ACC112 (cell line): Measurements from ENCODE around the gene SLC5A6.
"Not testable (repeated sequence)": the region's sequence is repeated elsewhere in the genome, so short reads cannot be mapped to it uniquely, and the experiment has no call there.

Experiments used
- H2AFZ ChIP-seq: fragments of 200-600 bp; sonication (generic); one replicate; pipeline ENCODE4 v1.6.0; 2017; ENCODE audit warnings: antibody characterized with exemption, low read length; ENCODE audit not compliant: unreplicated experiment
- H3K27ac ChIP-seq: fragments of 200-600 bp; sonication (generic); 2 replicates; pipeline ENCODE4 v1.5.1; 2014; ENCODE audit warnings: low read depth, mild to moderate bottlenecking, antibody characterized with exemption, low read length, moderate library complexity
- H3K27me3 ChIP-seq: fragments of 200-600 bp; sonication (generic); 2 replicates; pipeline ENCODE4 v1.6.1; 2014; ENCODE audit warnings: mild to moderate bottlenecking, antibody characterized with exemption, low read length, moderate library complexity, mixed read lengths; ENCODE audit not compliant: insufficient read depth
- H3K36me3 ChIP-seq: fragments of 200-600 bp; sonication (generic); 2 replicates; pipeline ENCODE4 v1.6.1; 2016; ENCODE audit warnings: mild to moderate bottlenecking, antibody characterized with exemption, low read length, moderate library complexity, mixed read lengths; ENCODE audit not compliant: insufficient read depth
- H3K4me1 ChIP-seq: fragments of 200-600 bp; sonication (generic); one replicate; pipeline ENCODE4 v1.6.1; 2016; ENCODE audit warnings: low read length, mixed read lengths; ENCODE audit not compliant: insufficient read depth, unreplicated experiment, control insufficient read depth
- H3K4me3 ChIP-seq: fragments of 200-600 bp; sonication (generic); 2 replicates; pipeline ENCODE4 v1.5.1; 2014; ENCODE audit warnings: mild to moderate bottlenecking, low read depth, low read length
- H3K79me2 ChIP-seq: fragments of 200-600 bp; sonication (generic); one replicate; pipeline ENCODE4 v1.6.0; 2016; ENCODE audit warnings: low read length; ENCODE audit not compliant: control insufficient read depth, unreplicated experiment, insufficient read depth

Gene SLC5A6

GRCh38 chr2:27205206-27205605, 6.9 kb downstream of the SLC5A6 start:
- Histone ChIP-seq H3K4me3 (no peak overlapping the region), H3K36me3 (no peaks in the 10 kb centered on the region; the same call in 1 of the 2 replicates), H3K79me2 (no peaks in the 10 kb centered on the region), H3K27me3 (no peaks in the 10 kb centered on the region), H3K27ac (no peak overlapping the region), H3K4me1 (no peaks in the 10 kb centered on the region), H2AFZ (no peak overlapping the region)

GRCh38 chr2:27204566-27204965, 7.5 kb downstream of the SLC5A6 start:
- no peaks in the 10 kb centered on the region for H3K79me2 ChIP-seq
- H3K36me3 ChIP-seq: no peaks in the 10 kb centered on the region; the same call in 1 of the 2 replicates
- H3K4me1 ChIP-seq: no peaks in the 10 kb centered on the region
- no peak overlapping the region for H3K4me3 ChIP-seq
- no peaks in the 10 kb centered on the region for H3K27me3 ChIP-seq
- no peak overlapping the region for H3K27ac ChIP-seq
- H2AFZ ChIP-seq: no peak overlapping the region

GRCh38 chr2:27203741-27204140, 8.3 kb downstream of the SLC5A6 start:
- Histone ChIP-seq H3K79me2 (no peaks in the 10 kb centered on the region), H2AFZ (no peak overlapping the region), H3K27ac (no peak overlapping the region), H3K4me3 (no peak overlapping the region), H3K27me3 (no peaks in the 10 kb centered on the region), H3K4me1 (no peaks in the 10 kb centered on the region), H3K36me3 (no peaks in the 10 kb centered on the region; the same call in 1 of the 2 replicates)

GRCh38 chr2:27202854-27203253, 9.2 kb downstream of the SLC5A6 start:
- no peak overlapping the region for H2AFZ ChIP-seq
- no peaks in the 10 kb centered on the region for H3K27me3 ChIP-seq
- H3K79me2 ChIP-seq: no peaks in the 10 kb centered on the region
- no peak overlapping the region for H3K4me3 ChIP-seq
- H3K27ac ChIP-seq: no peak overlapping the region
- H3K4me1 ChIP-seq: no peaks in the 10 kb centered on the region
- no peaks in the 10 kb centered on the region; the same call in 1 of the 2 replicates for H3K36me3 ChIP-seq

- H3K27me3 ChIP-seq: no peaks in the 10 kb centered on the region
- no peaks in the 10 kb centered on the region; the same call in 1 of the 2 replicates for H3K36me3 ChIP-seq
- no peak overlapping the region for H3K27ac ChIP-seq
- no peaks in the 10 kb centered on the region for H3K4me1 ChIP-seq
- H3K79me2 ChIP-seq: no peaks in the 10 kb centered on the region
- H3K4me3 ChIP-seq: no peak overlapping the region
- H2AFZ ChIP-seq: no peak overlapping the region
These were observed 10.4 kb downstream of the SLC5A6 start for GRCh38 chr2:27201675-27202074.

- Histone ChIP-seq H2AFZ (no peak overlapping the region), H3K4me1 (no peaks in the 10 kb centered on the region), H3K27me3 (no peaks in the 10 kb centered on the region), H3K4me3 (no peak overlapping the region), H3K79me2 (no peaks in the 10 kb centered on the region), H3K27ac (no peak overlapping the region), H3K36me3 (no peaks in the 10 kb centered on the region; the same call in 1 of the 2 replicates)
These were observed 12.8 kb downstream of the SLC5A6 start for GRCh38 chr2:27199241-27199640.

- Histone ChIP-seq H2AFZ (no peak overlapping the region), H3K27me3 (no peaks in the 10 kb centered on the region), H3K36me3 (no peaks in the 10 kb centered on the region; the same call in 1 of the 2 replicates), H3K4me3 (no peak overlapping the region), H3K4me1 (no peaks in the 10 kb centered on the region), H3K27ac (no peak overlapping the region), H3K79me2 (no peaks in the 10 kb centered on the region)
These were observed 13.4 kb downstream of the SLC5A6 start for GRCh38 chr2:27198627-27199026.

GRCh38 chr2:27198068-27198467, 14.0 kb downstream of the SLC5A6 start:
- not testable (repeated sequence) for H3K27me3 ChIP-seq, H2AFZ ChIP-seq, H3K27ac ChIP-seq, H3K4me3 ChIP-seq, H3K36me3 ChIP-seq, H3K4me1 ChIP-seq, H3K79me2 ChIP-seq

GRCh38 chr2:27195799-27196198, 16.3 kb downstream of the SLC5A6 start:
- not testable (repeated sequence) for H3K36me3 ChIP-seq, H3K79me2 ChIP-seq, H3K4me3 ChIP-seq, H2AFZ ChIP-seq, H3K4me1 ChIP-seq, H3K27me3 ChIP-seq, H3K27ac ChIP-seq

GRCh38 chr2:27194538-27195354, 17.3 kb downstream of the SLC5A6 start:
- no peak overlapping the region for H3K4me3 ChIP-seq
- H3K27me3 ChIP-seq: no peaks in the 10 kb centered on the region
- no peak overlapping the region for H3K27ac ChIP-seq
- no peaks in the 10 kb centered on the region for H3K79me2 ChIP-seq
- H3K4me1 ChIP-seq: no peaks in the 10 kb centered on the region
- H3K36me3 ChIP-seq: no peaks in the 10 kb centered on the region
- no peak overlapping the region for H2AFZ ChIP-seq

- no peak overlapping the region for H3K4me3 ChIP-seq
- H3K27me3 ChIP-seq: no peaks in the 10 kb centered on the region
- H3K27ac ChIP-seq: no peak overlapping the region
- H3K4me1 ChIP-seq: no peaks in the 10 kb centered on the region
- H3K36me3 ChIP-seq: no peaks in the 10 kb centered on the region
- peak overlapping the region; percentile 7 for H2AFZ ChIP-seq
- H3K79me2 ChIP-seq: no peaks in the 10 kb centered on the region
These were observed 20.8 kb downstream of the SLC5A6 start for GRCh38 chr2:27191070-27191829.
